HG03571 (cell line): ENCODE data around the gene DUS3L.
"Not testable (repeated sequence)": the region's sequence is repeated elsewhere in the genome, so short reads cannot be mapped to it uniquely, and the experiment has no call there.

ENCODE experiments used
- ATAC-seq: cut with Tn5 transposase; IDR thresholded peaks from one replicate; pipeline ENCODE4 v1.9.1; 2021; ENCODE audit not compliant: unreplicated experiment

Gene DUS3L

DNA sequence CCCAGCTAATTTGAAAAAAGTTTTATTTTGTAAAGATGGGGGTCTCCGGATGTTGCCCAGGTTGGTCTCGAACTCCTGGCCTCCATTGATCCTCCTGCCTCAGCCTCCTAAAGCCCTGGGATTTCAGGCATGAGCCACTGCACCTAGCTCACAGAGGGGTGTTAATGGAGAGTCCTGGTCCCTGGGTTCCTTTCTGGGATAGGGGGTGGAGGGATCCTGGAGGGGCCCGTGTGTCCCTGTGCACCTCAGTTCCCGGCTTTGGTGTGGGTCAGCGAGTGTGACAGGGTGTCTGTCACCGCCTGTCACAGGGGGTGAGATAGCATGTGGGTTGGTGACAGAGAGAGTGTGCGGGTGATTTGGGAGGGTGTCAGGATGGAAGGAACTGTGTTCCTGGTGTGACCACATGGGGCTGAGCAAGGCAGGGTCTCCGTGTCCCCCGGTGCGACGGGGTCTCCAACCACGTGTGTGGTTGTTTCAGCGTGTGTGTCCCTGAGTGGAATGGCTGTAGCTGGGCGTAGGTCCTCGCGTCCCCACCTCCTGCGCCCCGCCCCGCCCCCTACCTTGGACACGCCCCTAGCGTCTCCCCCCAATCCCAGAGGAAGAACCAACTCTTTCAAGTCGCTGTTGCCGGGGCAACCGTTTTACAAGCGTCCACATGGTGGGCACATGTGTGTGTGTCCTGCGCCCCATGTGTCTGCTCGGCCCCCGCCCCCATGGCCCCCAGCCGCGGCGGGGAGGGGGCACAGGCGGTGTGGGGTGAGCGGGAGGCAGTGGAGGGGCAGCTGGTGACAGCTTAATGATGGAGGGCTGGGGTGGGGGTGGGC is 11.0 kb upstream of the DUS3L start:
- ATAC-seq, result no peak

GRCh38 chr19:5800361-5801270 is 9.7 kb upstream of the DUS3L start:
- no peak for ATAC-seq

- no peak for ATAC-seq
These were observed 8.6 kb upstream of the DUS3L start for GRCh38 chr19:5799247-5800241.

DNA sequence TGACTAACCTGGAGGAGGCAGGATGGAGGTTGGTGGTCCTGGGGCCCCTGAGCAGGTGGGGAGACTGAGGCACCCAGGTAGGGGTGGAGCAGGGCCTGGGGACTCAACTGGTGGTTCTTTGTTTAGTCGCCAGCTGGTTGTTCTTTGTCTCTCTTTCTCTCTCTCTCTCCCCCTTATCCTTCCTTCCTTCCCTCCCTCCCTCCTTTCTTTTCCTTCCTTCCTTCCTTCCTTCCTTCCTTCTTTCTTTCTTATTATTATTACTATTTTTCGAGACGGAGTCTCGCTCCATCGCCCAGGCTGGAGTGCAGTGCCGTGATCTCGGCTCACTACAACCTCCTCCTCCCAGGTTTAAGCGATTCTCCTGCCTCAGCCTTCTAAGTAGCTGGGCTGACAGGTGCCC is 7.3 kb upstream of the DUS3L start:
- no peak for ATAC-seq

DNA sequence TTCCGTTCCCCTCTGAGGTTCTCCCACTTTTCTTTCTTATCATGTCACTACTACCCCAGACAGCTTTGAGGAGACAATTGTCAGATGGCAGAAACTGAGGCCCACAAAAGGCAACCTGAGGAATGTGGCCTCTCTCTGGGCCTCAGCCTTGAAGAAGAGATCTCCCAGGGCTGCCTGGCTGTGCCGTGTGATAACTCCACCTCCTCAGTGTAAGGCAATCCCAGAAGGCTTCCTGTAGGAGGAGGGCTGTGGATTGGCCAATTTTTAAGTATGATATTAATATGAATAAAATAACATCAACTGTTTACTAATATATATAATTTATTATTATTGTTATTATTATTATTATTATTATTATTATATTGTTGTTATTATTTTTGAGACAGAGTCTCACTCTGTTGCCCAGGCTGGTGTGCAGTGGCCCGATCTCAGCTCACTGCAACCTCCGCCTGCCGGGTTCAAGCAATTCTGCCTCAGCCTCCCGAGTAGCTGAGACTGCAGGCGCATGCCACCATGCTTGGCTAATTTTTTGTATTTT is 4.5 kb upstream of the DUS3L start:
- no peak for ATAC-seq

- ATAC-seq, result no peak
These were observed 2.2 kb upstream of the DUS3L start for GRCh38 chr19:5793188-5793587.

DNA sequence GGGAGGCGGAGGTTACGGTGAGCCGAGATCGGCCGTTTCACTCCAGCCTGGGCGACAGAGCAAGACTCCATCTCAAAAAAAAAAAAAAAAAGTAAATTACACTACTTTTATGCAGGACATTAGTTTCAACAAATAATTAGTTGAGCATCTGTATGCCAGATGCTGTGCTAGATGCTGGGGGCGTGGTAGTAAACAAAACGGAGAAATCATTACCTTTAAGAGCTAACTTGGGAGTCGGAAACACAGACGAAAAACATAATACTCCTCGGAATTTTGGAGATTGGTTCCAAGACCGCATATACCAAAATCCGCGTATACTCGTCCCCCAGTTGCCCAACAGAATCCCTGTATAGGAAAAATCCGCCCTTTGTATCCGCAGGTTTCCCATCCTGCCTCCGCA is 1.3 kb upstream of the DUS3L start:
- ATAC-seq, result no peak

- no peak for ATAC-seq
These were observed 941 bp downstream of the DUS3L start for GRCh38 chr19:5789886-5790558.

DNA sequence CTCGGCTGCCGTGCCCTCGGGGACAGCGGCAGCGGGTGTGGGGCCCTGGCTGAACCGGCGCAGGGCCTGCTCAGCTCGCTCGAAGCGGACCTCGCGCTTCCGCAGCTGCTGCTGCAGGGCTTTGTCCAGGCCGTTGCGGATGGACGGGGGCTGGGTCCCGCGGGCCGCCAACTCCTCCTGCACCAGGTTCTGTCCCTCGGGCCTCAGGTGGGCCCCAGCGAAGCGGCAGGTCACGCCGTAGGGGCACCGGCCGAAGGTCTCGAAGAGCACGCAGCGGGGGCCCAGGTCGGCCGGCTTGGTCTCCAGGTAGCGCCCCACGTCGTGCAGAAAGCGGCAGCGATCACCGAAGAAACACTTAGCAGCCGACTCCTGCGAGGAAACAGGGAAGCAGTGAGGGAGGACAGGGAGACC is 1.6 kb downstream of the DUS3L start:
- ATAC-seq, result no peak

GRCh38 chr19:5788422-5788821 is 2.5 kb downstream of the DUS3L start:
- no peak for ATAC-seq

- no peak for ATAC-seq
These were observed 3.4 kb downstream of the DUS3L start for GRCh38 chr19:5787409-5788182.

DNA sequence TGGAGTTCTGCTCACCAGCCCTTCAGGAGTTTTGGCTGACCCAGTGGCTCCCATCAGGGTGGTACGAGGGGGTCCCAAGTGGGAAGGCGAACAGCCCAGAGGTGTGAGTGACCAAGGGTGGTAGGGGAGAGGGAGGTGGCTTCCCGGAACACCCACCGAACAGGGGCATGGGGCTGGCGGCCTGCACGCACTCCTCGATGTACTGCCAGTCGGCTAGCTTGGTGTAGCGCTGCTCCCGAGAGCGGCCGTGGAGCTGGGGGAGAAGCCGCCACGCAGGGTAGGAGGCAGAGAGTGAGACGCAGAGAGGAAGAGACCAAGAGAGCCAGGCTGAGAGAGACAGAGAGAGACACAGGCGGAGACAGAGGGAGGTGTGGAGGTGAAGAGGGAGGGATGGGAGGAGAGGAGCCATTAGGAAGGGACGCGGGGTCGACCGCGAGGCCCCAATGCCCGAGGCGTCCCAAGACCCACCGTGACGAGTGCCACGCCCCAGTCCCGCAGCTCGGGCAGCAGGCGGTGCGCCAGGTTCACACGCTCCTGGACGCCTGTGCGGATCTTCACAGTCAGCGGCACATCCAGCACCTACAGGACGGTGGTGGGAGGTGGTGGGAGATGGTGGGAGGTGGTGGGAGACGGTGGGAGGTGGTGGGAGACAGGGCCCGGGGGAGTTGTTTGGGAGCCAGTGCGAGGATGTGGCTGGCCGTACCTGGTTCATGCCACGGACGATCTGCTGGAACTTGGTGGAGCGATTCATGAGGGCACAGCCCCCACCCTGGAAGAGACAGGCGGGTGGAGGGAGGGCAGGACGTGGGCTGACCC is 4.2 kb downstream of the DUS3L start:
- ATAC-seq, result no peak

DNA sequence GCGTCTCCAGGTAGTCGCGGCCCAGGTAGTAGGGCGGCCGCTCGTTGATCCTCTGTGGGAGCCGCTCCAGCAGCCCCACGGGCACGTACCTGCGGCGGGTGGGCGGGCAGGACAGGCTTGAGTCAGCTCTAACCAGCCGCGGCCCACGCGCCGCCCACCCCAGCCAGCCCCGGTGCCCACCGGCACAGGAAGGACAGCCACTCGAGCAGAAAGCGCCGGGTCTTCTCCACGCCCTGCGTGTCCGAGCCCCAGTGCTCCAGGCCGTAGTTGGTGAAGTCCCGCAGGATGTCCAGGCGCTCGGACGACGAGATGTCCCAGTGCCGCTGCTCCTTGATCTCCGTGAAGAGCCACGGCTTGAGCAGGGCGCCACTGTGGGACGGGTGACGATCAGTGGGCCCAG is 5.5 kb downstream of the DUS3L start:
- ATAC-seq, result no peak

DNA sequence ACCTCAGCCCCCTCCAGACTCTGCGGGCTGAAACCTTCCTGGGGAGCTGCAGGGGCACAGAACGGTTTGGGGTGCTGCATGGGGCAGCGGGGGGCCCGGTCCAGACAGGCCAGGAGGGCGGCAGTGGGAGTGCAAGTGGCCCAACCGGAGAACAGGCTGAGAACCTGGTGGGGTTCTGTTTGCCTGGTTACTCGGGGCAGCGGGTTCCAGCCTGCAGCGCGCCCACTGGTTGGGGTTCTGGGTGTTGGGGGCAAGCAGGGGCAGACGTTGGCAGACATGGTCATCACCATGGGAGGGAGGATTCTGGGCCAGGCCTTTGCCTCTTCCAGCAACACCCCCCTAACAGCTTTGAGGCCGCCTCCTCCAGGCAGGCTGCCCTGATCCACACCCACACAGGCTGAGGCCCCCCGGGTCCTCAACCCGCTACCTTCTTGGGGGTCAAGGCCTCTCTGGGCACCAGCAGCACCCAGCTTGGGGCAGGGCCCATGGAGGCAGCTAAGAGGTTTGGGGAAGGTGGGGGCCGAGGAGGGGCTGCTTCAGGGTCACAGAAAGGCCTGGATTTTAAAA is 6.3 kb downstream of the DUS3L start, which contains the start of gene PRR22:
TSS of gene PRR22 (minus strand) at position 166 of the 567 bp plus-strand sequence. CDS start at position 80, 86 bp downstream.
- no peak for ATAC-seq

DNA sequence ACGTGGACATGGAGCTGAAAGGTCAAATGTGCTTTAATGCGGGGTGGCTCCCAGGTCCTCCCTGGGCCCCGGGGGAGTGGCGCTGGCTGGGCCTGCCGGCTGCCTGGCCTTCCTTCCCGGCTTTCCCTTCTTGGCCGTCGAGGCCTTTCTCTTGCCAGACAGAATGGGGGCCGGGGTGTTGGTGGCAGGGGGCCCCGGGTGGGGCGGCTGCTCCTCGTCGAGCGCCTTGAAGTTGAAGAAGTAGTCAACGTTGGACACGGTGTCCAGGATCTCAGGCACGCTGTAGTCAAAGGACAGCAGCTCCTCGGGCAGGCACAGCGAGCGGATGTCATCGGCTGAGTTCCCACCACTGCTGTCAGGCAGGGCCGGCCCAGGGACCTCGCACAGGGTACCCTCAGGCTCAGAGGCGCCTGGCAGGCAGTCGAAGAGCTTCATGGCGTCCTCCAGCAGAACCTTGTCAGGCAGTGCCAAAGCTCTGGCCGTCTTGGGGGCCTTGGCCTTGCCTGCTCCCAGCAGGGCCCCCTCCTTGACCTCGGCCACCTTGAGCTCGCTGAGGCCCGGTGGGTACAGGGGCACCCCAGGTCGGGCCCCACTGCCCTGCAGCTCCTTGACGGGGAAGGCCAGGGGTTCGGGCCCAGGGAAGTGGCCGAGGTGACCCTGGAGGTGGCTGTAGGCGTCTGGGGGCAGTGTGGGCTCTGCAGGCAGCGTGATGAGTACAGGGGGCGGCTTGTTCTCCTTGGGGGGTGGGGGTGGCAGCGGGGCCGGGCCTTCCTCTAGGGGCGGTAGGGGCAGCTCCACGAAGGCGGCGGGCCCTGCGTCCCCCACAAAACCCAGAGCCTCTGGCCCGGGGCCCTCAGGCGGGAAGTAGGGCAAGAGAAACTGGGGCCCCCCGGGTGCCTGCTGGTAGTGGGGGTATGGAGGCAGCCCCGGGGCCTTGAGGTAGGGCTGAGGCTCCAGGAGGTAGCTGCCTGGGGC is 7.7 kb downstream of the DUS3L start:
- ATAC-seq, result no peak

- no peak for ATAC-seq
These were observed 8.6 kb downstream of the DUS3L start for GRCh38 chr19:5782322-5782721.

DNA sequence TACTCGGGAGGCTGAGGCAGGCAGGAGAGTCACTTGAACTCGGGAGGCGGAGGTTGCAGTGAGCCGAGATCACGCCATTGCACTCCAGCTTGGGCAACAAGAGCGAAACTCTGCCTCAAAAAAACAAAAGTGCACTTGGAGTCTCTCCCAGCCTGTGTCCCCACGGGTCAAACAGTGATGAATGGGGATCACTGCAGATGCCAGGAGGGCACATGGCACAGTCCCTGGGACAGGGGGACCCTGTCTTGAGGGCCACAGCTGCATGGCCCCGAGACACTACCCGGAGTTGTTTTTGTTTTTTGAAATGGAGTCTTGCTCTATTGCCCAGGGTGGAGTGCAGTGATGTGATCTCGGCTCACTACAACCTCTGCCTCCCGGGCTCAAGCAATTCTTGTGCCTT is 10.0 kb downstream of the DUS3L start:
- ATAC-seq, result not testable (repeated sequence)
